ENCODE results near the gene ADORA3. TPM values are rescaled to one million over a fixed set of nuclear protein-coding genes. Genes with fewer than 3 reads are reported as not detected.

ADORA3 gene
- total RNA-seq, 1 donor from 2014 or later, result not detected

DNA sequence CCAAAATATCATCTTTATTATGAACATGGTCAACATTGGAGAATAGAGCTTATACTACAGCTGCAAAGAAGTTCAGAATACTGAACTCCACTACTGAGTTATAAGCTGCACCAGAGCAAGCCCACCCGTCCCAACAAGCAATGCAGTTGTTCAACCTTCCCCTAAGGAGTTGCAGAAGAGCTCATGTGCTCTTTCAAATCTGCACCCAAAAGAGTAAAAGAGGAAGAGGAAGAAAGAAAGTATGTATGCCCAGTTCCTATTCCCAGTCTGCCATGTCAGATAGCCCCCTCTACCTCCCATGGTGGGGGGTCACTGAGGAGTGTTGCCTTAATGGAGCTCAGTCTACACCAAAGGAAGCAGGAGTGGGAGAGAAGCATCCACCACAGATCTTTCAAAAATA lies 22.8 kb downstream of the ADORA3 start:
- no peaks in the 10 kb centered on the region for H4K20me1 ChIP-seq (ENCODE audit: insufficient read depth, low read length)
- no peaks in the 10 kb centered on the region for H3K36me3 ChIP-seq (ENCODE audit: insufficient read depth, low read length)
- Mint-ChIP-seq H3K4me1 (ENCODE audit: low read depth, unreplicated experiment) (peaks cover 8% of the 10 kb centered on the region), H3K27ac (ENCODE audit: unreplicated experiment) (no peak overlapping the region), H3K27me3 (ENCODE audit: low read depth, unreplicated experiment) (peaks cover 9% of the 10 kb centered on the region), H3K9me3 (ENCODE audit: unreplicated experiment) (no peaks in the 10 kb centered on the region), H3K36me3 (ENCODE audit: low read depth, unreplicated experiment) (no peaks in the 10 kb centered on the region), H3K4me3 (ENCODE audit: unreplicated experiment) (no peak overlapping the region)
- FAIRE-seq, result no peak
- no peak for TF ChIP-seq EZH2 (IDR thresholded peaks at IDR 0.05; ENCODE audit: insufficient read depth, low read length)
- TF ChIP-seq, protein P1, sequence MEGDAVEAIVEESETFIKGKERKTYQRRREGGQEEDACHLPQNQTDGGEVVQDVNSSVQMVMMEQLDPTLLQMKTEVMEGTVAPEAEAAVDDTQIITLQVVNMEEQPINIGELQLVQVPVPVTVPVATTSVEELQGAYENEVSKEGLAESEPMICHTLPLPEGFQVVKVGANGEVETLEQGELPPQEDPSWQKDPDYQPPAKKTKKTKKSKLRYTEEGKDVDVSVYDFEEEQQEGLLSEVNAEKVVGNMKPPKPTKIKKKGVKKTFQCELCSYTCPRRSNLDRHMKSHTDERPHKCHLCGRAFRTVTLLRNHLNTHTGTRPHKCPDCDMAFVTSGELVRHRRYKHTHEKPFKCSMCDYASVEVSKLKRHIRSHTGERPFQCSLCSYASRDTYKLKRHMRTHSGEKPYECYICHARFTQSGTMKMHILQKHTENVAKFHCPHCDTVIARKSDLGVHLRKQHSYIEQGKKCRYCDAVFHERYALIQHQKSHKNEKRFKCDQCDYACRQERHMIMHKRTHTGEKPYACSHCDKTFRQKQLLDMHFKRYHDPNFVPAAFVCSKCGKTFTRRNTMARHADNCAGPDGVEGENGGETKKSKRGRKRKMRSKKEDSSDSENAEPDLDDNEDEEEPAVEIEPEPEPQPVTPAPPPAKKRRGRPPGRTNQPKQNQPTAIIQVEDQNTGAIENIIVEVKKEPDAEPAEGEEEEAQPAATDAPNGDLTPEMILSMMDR (IDR thresholded peaks at IDR 0.05; ENCODE audit: insufficient read depth, low read depth, low read length), result no peak
- H3K9me3 ChIP-seq (ENCODE audit: insufficient read depth, low read depth, low read length), result no peaks in the 10 kb centered on the region
- no peak for DNase-seq (ENCODE audit: low read depth)
- no peaks in the 10 kb centered on the region for H3K4me1 ChIP-seq (ENCODE audit: insufficient read depth, low read length)
- H2AFZ ChIP-seq (ENCODE audit: low read depth, low read length), result no peak overlapping the region
- H3K4me3 ChIP-seq (ENCODE audit: insufficient read depth, low read depth, low read length), result no peak overlapping the region
- peaks cover 3% of the 10 kb centered on the region for H3K27me3 ChIP-seq (ENCODE audit: insufficient read depth, low read length)
- H3K9ac ChIP-seq (ENCODE audit: low read length), result no peak overlapping the region
- no peaks in the 10 kb centered on the region for H3K79me2 ChIP-seq (ENCODE audit: insufficient read depth, low read length)
- no peak overlapping the region for H3K4me2 ChIP-seq (ENCODE audit: low read length)
- H3K27ac ChIP-seq (ENCODE audit: low read depth, low read length), result no peak overlapping the region

DNA sequence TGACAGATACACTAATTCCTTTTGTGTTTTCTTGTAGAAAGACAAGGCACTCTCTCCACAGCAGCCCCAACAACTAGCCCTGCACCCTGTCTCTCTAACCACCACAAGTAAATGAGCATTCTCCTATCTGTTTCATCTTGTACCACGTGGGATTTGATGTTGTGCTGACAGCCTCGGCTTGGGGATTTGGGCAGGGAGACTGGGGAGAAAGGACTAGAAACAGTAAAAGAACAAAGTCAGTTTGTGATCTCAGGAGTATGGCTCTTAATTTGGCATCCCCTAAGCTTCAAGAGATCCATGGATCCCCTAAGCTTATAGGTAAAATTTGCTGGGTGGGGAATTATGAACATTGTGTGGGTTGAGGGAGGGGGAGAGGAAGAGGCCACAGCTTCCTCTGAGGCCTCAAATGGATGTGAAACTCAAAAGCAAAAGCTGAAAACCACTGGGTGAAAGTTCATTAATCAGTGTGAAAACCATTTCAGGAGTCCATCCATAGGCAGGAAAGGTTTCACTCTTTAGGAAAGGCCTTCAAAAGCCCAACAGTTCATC lies 26.6 kb downstream of the ADORA3 start:
- Mint-ChIP-seq H3K4me3 (ENCODE audit: unreplicated experiment) (no peak overlapping the region), H3K9me3 (ENCODE audit: unreplicated experiment) (no peaks in the 10 kb centered on the region), H3K27me3 (ENCODE audit: low read depth, unreplicated experiment) (peaks cover 4% of the 10 kb centered on the region), H3K4me1 (ENCODE audit: low read depth, unreplicated experiment) (peaks cover 4% of the 10 kb centered on the region), H3K36me3 (ENCODE audit: low read depth, unreplicated experiment) (peaks cover 2% of the 10 kb centered on the region), H3K27ac (ENCODE audit: unreplicated experiment) (no peak overlapping the region)
- FAIRE-seq (no peak), DNase-seq (ENCODE audit: low read depth) (no peak)
- no peak overlapping the region for H2AFZ ChIP-seq (ENCODE audit: low read depth, low read length)
- H3K9ac ChIP-seq (ENCODE audit: low read length), result no peak overlapping the region
- H4K20me1 ChIP-seq (ENCODE audit: insufficient read depth, low read length), result no peaks in the 10 kb centered on the region
- H3K4me3 ChIP-seq (ENCODE audit: insufficient read depth, low read depth, low read length), result no peak overlapping the region
- H3K4me1 ChIP-seq (ENCODE audit: insufficient read depth, low read length), result no peaks in the 10 kb centered on the region
- H3K27ac ChIP-seq (ENCODE audit: low read depth, low read length), result no peak overlapping the region
- peaks cover 3% of the 10 kb centered on the region for H3K27me3 ChIP-seq (ENCODE audit: insufficient read depth, low read length)
- H3K36me3 ChIP-seq (ENCODE audit: insufficient read depth, low read length), result no peaks in the 10 kb centered on the region
- TF ChIP-seq EZH2 (IDR thresholded peaks at IDR 0.05; ENCODE audit: insufficient read depth, low read length), result no peak
- TF ChIP-seq, protein P1 (IDR thresholded peaks at IDR 0.05; ENCODE audit: insufficient read depth, low read depth, low read length), result no peak
- H3K9me3 ChIP-seq (ENCODE audit: insufficient read depth, low read depth, low read length), result no peaks in the 10 kb centered on the region
- no peaks in the 10 kb centered on the region for H3K79me2 ChIP-seq (ENCODE audit: insufficient read depth, low read length)
- no peak overlapping the region for H3K4me2 ChIP-seq (ENCODE audit: low read length)

DNA sequence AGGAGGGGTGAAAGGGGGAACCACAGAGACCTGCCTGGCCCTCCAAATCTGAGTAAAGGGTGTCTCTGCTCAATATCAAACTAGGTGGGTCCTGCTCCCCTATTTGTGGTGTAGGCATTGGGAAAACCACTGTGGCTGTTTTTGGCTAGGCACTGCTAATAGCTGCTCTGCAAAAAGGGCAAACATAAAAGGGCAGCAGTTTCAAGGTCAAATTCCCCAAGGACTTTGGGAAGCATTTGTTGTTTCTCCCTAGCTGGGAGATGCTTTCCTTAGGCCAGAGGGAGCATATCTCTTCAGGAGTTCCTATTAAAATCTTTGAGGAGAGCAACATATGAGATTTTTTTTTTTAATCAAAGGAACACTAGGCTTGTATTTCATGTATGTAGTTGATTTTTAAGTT lies 27.2 kb downstream of the ADORA3 start:
- DNase-seq (ENCODE audit: low read depth) (no peak), FAIRE-seq (no peak)
- no peak overlapping the region for H3K9ac ChIP-seq (ENCODE audit: low read length)
- Mint-ChIP-seq H3K9me3 (ENCODE audit: unreplicated experiment) (no peaks in the 10 kb centered on the region), H3K36me3 (ENCODE audit: low read depth, unreplicated experiment) (peaks cover 2% of the 10 kb centered on the region), H3K4me3 (ENCODE audit: unreplicated experiment) (no peak overlapping the region), H3K4me1 (ENCODE audit: low read depth, unreplicated experiment) (peaks cover 4% of the 10 kb centered on the region), H3K27me3 (ENCODE audit: low read depth, unreplicated experiment) (peaks cover 4% of the 10 kb centered on the region), H3K27ac (ENCODE audit: unreplicated experiment) (no peak overlapping the region)
- no peak overlapping the region for H2AFZ ChIP-seq (ENCODE audit: low read depth, low read length)
- no peaks in the 10 kb centered on the region for H4K20me1 ChIP-seq (ENCODE audit: insufficient read depth, low read length)
- H3K9me3 ChIP-seq (ENCODE audit: insufficient read depth, low read depth, low read length), result no peaks in the 10 kb centered on the region
- no peak overlapping the region for H3K4me3 ChIP-seq (ENCODE audit: insufficient read depth, low read depth, low read length)
- TF ChIP-seq EZH2 (IDR thresholded peaks at IDR 0.05; ENCODE audit: insufficient read depth, low read length), result no peak
- TF ChIP-seq, protein P1 (IDR thresholded peaks at IDR 0.05; ENCODE audit: insufficient read depth, low read depth, low read length), result no peak
- no peak overlapping the region for H3K4me2 ChIP-seq (ENCODE audit: low read length)
- H3K36me3 ChIP-seq (ENCODE audit: insufficient read depth, low read length), result no peaks in the 10 kb centered on the region
- no peaks in the 10 kb centered on the region for H3K79me2 ChIP-seq (ENCODE audit: insufficient read depth, low read length)
- H3K27me3 ChIP-seq (ENCODE audit: insufficient read depth, low read length), result peaks cover 3% of the 10 kb centered on the region
- H3K27ac ChIP-seq (ENCODE audit: low read depth, low read length), result no peak overlapping the region
- no peaks in the 10 kb centered on the region for H3K4me1 ChIP-seq (ENCODE audit: insufficient read depth, low read length)

Data from astrocyte (in vitro differentiated cells and primary cell).